Endodermal cell (in vitro differentiated cells): Measurements from ENCODE around the gene MAGOH. TPM values are rescaled to one million over a fixed set of nuclear protein-coding genes. Genes with fewer than 3 reads are reported as not detected.
"Not testable (repeated sequence)": the region's sequence is repeated elsewhere in the genome, so short reads cannot be mapped to it uniquely, and the experiment has no call there.

Experiments
- DNase-seq: peaks from one replicate; pipeline ENCODE4 v3.0.0-alpha.2; 2017
- H3K27ac ChIP-seq: 2 replicates; pipeline ENCODE4 v1.5.1; 2013; ENCODE audit warnings: mild to moderate bottlenecking, low read depth, low read length, moderate library complexity
- H3K27me3 ChIP-seq: 2 replicates; pipeline ENCODE4 v1.6.1; 2013; ENCODE audit warnings: mild to moderate bottlenecking, low read length, moderate library complexity; ENCODE audit not compliant: insufficient read depth, control insufficient read depth, poor library complexity, severe bottlenecking
- H3K36me3 ChIP-seq: 2 replicates; pipeline ENCODE4 v1.7.0; 2013; ENCODE audit warnings: mild to moderate bottlenecking, low read length, moderate library complexity; ENCODE audit not compliant: control insufficient read depth, insufficient read depth
- H3K4me1 ChIP-seq: one replicate; pipeline ENCODE4 v1.7.0; 2013; ENCODE audit warnings: low read length; ENCODE audit not compliant: control insufficient read depth, insufficient read depth
- H3K4me3 ChIP-seq: 2 replicates; pipeline ENCODE4 v1.5.1; 2013; ENCODE audit warnings: mild to moderate bottlenecking, low read length, moderate library complexity
- H3K9ac ChIP-seq: 2 replicates; pipeline ENCODE4 v1.6.1; 2013; ENCODE audit warnings: mild to moderate bottlenecking, low read length, moderate library complexity; ENCODE audit not compliant: poor library complexity, severe bottlenecking; ENCODE audit errors: extremely low read depth
- H3K9me3 ChIP-seq: 2 replicates; pipeline ENCODE4 v1.6.1; 2013; ENCODE audit warnings: mild to moderate bottlenecking, low read length, moderate library complexity; ENCODE audit not compliant: control insufficient read depth
- H3K27ac Mint-ChIP-seq: 2 replicates; pipeline ENCODE4 v1.8.0; 2020; ENCODE audit warnings: mixed read lengths
- H3K27me3 Mint-ChIP-seq: 2 replicates; pipeline ENCODE4 v1.8.0; 2021; ENCODE audit warnings: mild to moderate bottlenecking, mixed read lengths; ENCODE audit not compliant: insufficient read depth
- H3K36me3 Mint-ChIP-seq: 2 replicates; pipeline ENCODE4 v1.8.0; 2020; ENCODE audit warnings: low read depth, mixed read lengths
- H3K4me1 Mint-ChIP-seq: 2 replicates; pipeline ENCODE4 v1.8.0; 2020; ENCODE audit warnings: mixed read lengths
- H3K4me3 Mint-ChIP-seq: 2 replicates; pipeline ENCODE4 v1.8.0; 2020; ENCODE audit warnings: mild to moderate bottlenecking, moderate library complexity, mixed read lengths
- H3K9me3 Mint-ChIP-seq: 2 replicates; pipeline ENCODE4 v1.8.0; 2020; ENCODE audit warnings: mild to moderate bottlenecking, mixed read lengths
- WGBS, 2 experiments: methylation state at CpG; one replicate each; pipeline versions ENCODE4 v1.1.5 to v1.1.7; 2013; ENCODE audit warnings: missing lambda C conversion rate in 2 of 2, mixed read lengths in 1 of 2; ENCODE audit not compliant: insufficient coverage in 1 of 2, insufficient read length in 1 of 2; 5-methylcytosine and 5-hydroxymethylcytosine counted together
- total RNA-seq, 2 donors: library from RNA; stranded (reverse); fragmentation: NEBNext Ultra II Directional in 1 of 2; extraction: Animal tissue kit (Norgen Biotek cat#: 25700) in 1 of 2; gene quantifications; 2 replicates in 1 of 2; 3 replicates in 1 of 2; pipeline ENCODE4 v1.2.1, GENCODE V29; 2021
- TF ChIP-seq, protein P1 (sequence below): fragments of 200-600 bp; sonication (generic); conservative IDR thresholded peaks from 2 replicates; pipeline ENCODE4 v1.5.0; 2021; ENCODE audit warnings: antibody characterized with exemption, mild to moderate bottlenecking

The MAGOH gene
- total RNA-seq, 2 donors from 2014 or later: 59.1 to 74.7 TPM

DNA sequence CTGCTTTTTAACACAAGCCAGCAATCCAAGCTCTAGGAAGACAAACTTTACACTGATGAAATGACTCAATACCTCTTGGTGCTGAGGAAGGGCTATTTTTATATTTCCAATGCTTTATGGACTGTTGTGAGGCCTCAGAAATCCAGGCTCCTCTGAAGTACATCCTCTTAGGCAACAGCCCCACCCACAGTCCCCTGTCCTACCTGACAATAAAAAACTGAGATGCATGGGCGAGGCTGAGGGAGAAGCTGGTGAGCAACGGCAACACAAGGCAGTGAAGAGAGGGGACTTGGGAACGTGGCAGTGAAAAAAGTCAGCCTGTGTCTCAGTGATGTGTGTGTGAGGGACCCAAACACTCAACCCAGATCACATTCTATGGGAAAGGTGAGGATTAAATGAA is 51.8 kb downstream of the MAGOH start:
- no peak overlapping the region for H3K4me3 ChIP-seq
- Mint-ChIP-seq H3K4me1 (peaks cover 29% of the 10 kb centered on the region), H3K9me3 (no peaks in the 10 kb centered on the region), H3K4me3 (no peak overlapping the region), H3K36me3 (no peaks in the 10 kb centered on the region), H3K27me3 (no peaks in the 10 kb centered on the region), H3K27ac (no peak overlapping the region)
- H3K36me3 ChIP-seq: no peaks in the 10 kb centered on the region
- H3K27me3 ChIP-seq: no peaks in the 10 kb centered on the region
- no peaks in the 10 kb centered on the region for H3K9me3 ChIP-seq
- peaks cover 12% of the 10 kb centered on the region for H3K4me1 ChIP-seq
- TF ChIP-seq, protein P1, sequence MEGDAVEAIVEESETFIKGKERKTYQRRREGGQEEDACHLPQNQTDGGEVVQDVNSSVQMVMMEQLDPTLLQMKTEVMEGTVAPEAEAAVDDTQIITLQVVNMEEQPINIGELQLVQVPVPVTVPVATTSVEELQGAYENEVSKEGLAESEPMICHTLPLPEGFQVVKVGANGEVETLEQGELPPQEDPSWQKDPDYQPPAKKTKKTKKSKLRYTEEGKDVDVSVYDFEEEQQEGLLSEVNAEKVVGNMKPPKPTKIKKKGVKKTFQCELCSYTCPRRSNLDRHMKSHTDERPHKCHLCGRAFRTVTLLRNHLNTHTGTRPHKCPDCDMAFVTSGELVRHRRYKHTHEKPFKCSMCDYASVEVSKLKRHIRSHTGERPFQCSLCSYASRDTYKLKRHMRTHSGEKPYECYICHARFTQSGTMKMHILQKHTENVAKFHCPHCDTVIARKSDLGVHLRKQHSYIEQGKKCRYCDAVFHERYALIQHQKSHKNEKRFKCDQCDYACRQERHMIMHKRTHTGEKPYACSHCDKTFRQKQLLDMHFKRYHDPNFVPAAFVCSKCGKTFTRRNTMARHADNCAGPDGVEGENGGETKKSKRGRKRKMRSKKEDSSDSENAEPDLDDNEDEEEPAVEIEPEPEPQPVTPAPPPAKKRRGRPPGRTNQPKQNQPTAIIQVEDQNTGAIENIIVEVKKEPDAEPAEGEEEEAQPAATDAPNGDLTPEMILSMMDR: no peak
- no peak overlapping the region for H3K9ac ChIP-seq
- no peak overlapping the region for H3K27ac ChIP-seq
- WGBS, 2 experiments: 73 to 98% methylated on average over 2 to 3 of the region's 3 CpGs
- no peak for DNase-seq

DNA sequence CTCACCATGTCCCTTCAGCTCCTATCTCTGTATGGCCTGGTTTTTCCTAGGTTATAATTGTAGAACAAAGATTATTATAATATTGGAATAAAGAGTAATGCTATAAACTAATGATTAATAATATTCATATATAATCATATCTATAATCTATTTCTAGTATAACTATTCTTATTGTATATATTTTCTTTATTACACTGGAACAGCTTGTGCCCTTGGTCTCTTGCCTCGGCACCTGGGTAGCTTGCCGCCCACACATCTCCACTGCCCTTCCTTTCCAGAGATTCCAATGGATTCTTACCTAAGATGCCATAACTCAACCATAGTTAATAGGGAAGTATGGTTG is 52.4 kb downstream of the MAGOH start:
- H3K36me3 ChIP-seq, H3K27ac ChIP-seq, H3K9me3 ChIP-seq, H3K4me3 ChIP-seq, H3K27ac Mint-ChIP-seq, H3K27me3 ChIP-seq, H3K9me3 Mint-ChIP-seq, H3K27me3 Mint-ChIP-seq, H3K9ac ChIP-seq, H3K4me3 Mint-ChIP-seq, H3K36me3 Mint-ChIP-seq, DNase-seq: not testable (repeated sequence)
- peaks cover 12% of the 10 kb centered on the region for H3K4me1 ChIP-seq
- H3K4me1 Mint-ChIP-seq: peaks cover 28% of the 10 kb centered on the region
- WGBS, 2 experiments: 85% methylated on average over 2 of the region's 2 CpGs; no CpG with 5 or more reads in 1 of the 2 experiments

DNA sequence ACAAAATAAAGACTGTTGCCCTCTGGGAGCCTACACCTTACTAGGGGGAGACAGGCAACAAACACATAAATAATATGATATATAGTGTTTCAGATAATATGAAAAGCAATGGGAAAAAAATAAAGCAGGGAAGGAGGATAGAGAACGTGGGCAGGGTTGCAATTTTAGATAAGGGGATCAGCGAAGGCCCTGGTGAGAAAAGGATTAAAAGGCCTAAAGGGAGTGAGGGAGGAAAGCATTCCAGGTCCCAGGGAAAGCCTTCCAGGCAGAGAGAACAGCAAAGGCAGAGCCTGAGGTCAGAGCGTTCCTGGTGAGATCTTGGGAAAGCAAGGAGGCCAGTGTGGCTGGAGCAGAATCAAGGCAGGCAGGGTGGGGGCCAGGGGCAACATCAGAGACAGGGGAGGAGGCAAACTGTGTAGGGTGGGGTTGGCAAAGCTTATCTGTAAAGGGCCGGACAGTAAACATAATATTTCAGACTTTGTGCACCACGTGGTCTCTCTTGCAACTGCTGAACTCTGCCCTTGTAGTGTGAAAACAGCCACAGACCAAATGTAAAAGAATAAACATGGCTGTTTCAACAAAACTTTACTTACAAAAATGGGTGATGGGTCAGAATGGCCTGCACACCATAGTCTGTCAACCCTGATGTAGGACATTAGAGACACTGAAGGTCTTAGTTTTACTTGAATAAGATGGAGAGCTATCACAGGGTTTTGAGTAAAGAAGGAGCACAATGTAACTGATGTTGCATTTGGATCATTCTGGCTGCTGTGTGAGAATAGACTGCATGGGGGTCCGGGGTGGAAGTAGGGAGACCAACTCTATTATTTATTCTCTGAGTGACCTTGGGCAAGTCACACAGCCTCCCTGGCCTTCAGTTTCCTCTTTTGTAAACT is 55.0 kb downstream of the MAGOH start:
- Histone ChIP-seq H3K27ac (no peak overlapping the region), H3K4me1 (peaks cover 14% of the 10 kb centered on the region), H3K9me3 (no peaks in the 10 kb centered on the region), H3K36me3 (no peaks in the 10 kb centered on the region), H3K27me3 (peaks cover 8% of the 10 kb centered on the region), H3K4me3 (no peak overlapping the region), H3K9ac (no peak overlapping the region)
- DNase-seq: no peak
- WGBS, 2 experiments: 67 to 71% methylated on average over 5 to 6 of the region's 6 CpGs
- no peaks in the 10 kb centered on the region for H3K9me3 Mint-ChIP-seq
- TF ChIP-seq, protein P1: no peak
- H3K36me3 Mint-ChIP-seq: no peaks in the 10 kb centered on the region
- H3K4me3 Mint-ChIP-seq: no peak overlapping the region
- H3K4me1 Mint-ChIP-seq: peaks cover 20% of the 10 kb centered on the region
- H3K27ac Mint-ChIP-seq: no peak overlapping the region
- peaks cover 13% of the 10 kb centered on the region for H3K27me3 Mint-ChIP-seq
